HL-60/S4 treated with phorbol 12-myristate 13-acetate at 8.2 ng/mL for 4 days and 3 days (cell line): Measurements from ENCODE around the gene GPBAR1.

Experiments
- in situ Hi-C: fragments of 300-500 bp; cut with MboI; formaldehyde crosslinking; loops from 2 replicates; pipeline ENCODE4 v1.15.0; 2022; ENCODE audit warnings: low sequenced_read_pairs

Gene GPBAR1

GRCh38 chr2:218238887-218239286 lies 21.9 kb upstream of the GPBAR1 start:
- in situ Hi-C loops, result no loop called here

GRCh38 chr2:218244204-218244603 lies 16.6 kb upstream of the GPBAR1 start:
- in situ Hi-C loops, result no loop called here

- in situ Hi-C loops, result no loop called here
Observed at GRCh38 chr2:218244665-218245064, 16.1 kb upstream of the GPBAR1 start.

- in situ Hi-C loops, result no loop called here
Observed at GRCh38 chr2:218245214-218245613, 15.6 kb upstream of the GPBAR1 start.

GRCh38 chr2:218249691-218250090 lies 11.1 kb upstream of the GPBAR1 start:
- in situ Hi-C loops, result no loop called here

GRCh38 chr2:218252509-218253231 lies 8.1 kb upstream of the GPBAR1 start:
- in situ Hi-C loops, result no loop called here

- in situ Hi-C loops, result no loop called here
Observed at GRCh38 chr2:218253232-218253625, 7.6 kb upstream of the GPBAR1 start.

- in situ Hi-C loops, result no loop called here
Observed at GRCh38 chr2:218255446-218255845, 5.4 kb upstream of the GPBAR1 start.

- in situ Hi-C loops, result no loop called here
Observed at GRCh38 chr2:218256612-218257350, 4.0 kb upstream of the GPBAR1 start.

GRCh38 chr2:218257390-218257981 lies 3.3 kb upstream of the GPBAR1 start:
- in situ Hi-C loops, result no loop called here

- in situ Hi-C loops, result no loop called here
Observed at GRCh38 chr2:218259099-218259961, 1.5 kb upstream of the GPBAR1 start.

- in situ Hi-C loops, result no loop called here
Observed at GRCh38 chr2:218260166-218260565, 649 bp upstream of the GPBAR1 start.

- in situ Hi-C loops, result no loop called here
Observed at GRCh38 chr2:218261423-218262236, 815 bp downstream of the GPBAR1 start.

GRCh38 chr2:218262237-218262600 lies 1.4 kb downstream of the GPBAR1 start:
- in situ Hi-C loops, result no loop called here

GRCh38 chr2:218262631-218263586 lies 2.1 kb downstream of the GPBAR1 start:
- in situ Hi-C loops, result no loop called here

GRCh38 chr2:218263817-218264641 lies 3.2 kb downstream of the GPBAR1 start:
- in situ Hi-C loops, result no loop called here

- in situ Hi-C loops, result no loop called here
Observed at GRCh38 chr2:218264773-218265561, 4.2 kb downstream of the GPBAR1 start.

- in situ Hi-C loops, result no loop called here
Observed at GRCh38 chr2:218265626-218266025, 4.8 kb downstream of the GPBAR1 start.
